Ovary (tissue), 9 donors: ENCODE data around the gene SPAST. TPM values are rescaled to one million over a fixed set of nuclear protein-coding genes. Genes with fewer than 3 reads are reported as not detected.
"Not testable (repeated sequence)": the region's sequence is repeated elsewhere in the genome, so short reads cannot be mapped to it uniquely, and the experiment has no call there.

Source experiments
- DNase-seq, 5 donors: peaks; one replicate each; pipeline ENCODE4 v3.0.0-alpha.2; 2019 to 2020
- H3K27ac ChIP-seq, 2 donors: fragments of 200-600 bp; one replicate each; pipeline versions ENCODE4 v1.5.1 to v1.8.0; 2019 to 2022
- H3K27me3 ChIP-seq: fragments of 200-600 bp; one replicate; pipeline ENCODE4 v1.8.0; 2022
- H3K36me3 ChIP-seq: fragments of 200-600 bp; sonication (generic); one replicate; pipeline ENCODE4 v1.5.1; 2019
- H3K4me1 ChIP-seq: one replicate; pipeline ENCODE4 v1.8.1; 2013; ENCODE audit warnings: mild to moderate bottlenecking, moderate library complexity; ENCODE audit not compliant: insufficient read depth
- H3K4me3 ChIP-seq: fragments of 200-600 bp; sonication (generic); one replicate; pipeline ENCODE4 v1.5.1; 2017
- H3K9me3 ChIP-seq, 2 donors: fragments of 200-600 bp in 1 of 2; sonication (generic) in 1 of 2; one replicate each; pipeline versions ENCODE4 v1.5.1 to v1.8.1; 2013 to 2019; ENCODE audit warnings: mild to moderate bottlenecking in 1 of 2, moderate library complexity in 1 of 2
- CTCF ChIP-seq, 3 donors: fragments of 450-650 bp in 2 of 3; fragments of 200-600 bp in 1 of 3; IDR thresholded peaks; one replicate each; pipeline versions ENCODE4 v1.5.1 to v1.8.0; 2016 to 2022; ENCODE audit warnings: antibody characterized with exemption in 3 of 3, mild to moderate bottlenecking in 1 of 3
- EP300 ChIP-seq: sonication (generic); formaldehyde crosslinking; IDR thresholded peaks from one replicate; pipeline ENCODE4 v1.6.1; 2017; ENCODE audit warnings: antibody characterized with exemption
- POLR2A ChIP-seq: fragments of 450-650 bp; IDR thresholded peaks from one replicate; pipeline ENCODE4 v1.6.1; 2017; ENCODE audit warnings: antibody characterized with exemption, mild to moderate bottlenecking, moderate library complexity
- WGBS, 3 donors: extraction: QIAGEN DNeasy Blood & Tissue Kit in 1 of 3; methylation state at CpG; one replicate each; pipeline versions ENCODE4 v1.1.5 to v1.1.7; 2013 to 2017; 5-methylcytosine and 5-hydroxymethylcytosine counted together
- intact Hi-C, 4 donors: fragments of 100-400 bp; cut with DNase I; formaldehyde crosslinking; loops; one replicate each; pipeline versions ENCODE4 v1.11.0 to v1.15.1; 2022 to 2023
- polyA plus RNA-seq, 2 donors: library from polyadenylated mRNA; stranded (reverse); fragments of 200-250 nt in 1 of 2; fragments of 350-450 nt in 1 of 2; fragmentation: Illumina TruSeq in 1 of 2; extraction: RNeasy Lipid Tissue Mini Kit (QIAGEN cat#74804) in 1 of 2; gene quantifications; one replicate each; pipeline ENCODE4 v1.2.3, GENCODE V29; 2013 to 2014
- total RNA-seq, 7 donors: library from RNA; depleted of rRNA in 2 of 7; stranded (reverse); fragments of >200 nt in 2 of 7; fragmentation: NEBNext Ultra II Directional in 3 of 7; extraction: Animal tissue kit (Norgen Biotek cat#: 25700) in 3 of 7; gene quantifications; one replicate each; pipeline versions ENCODE4 v1.1.0 to v1.2.4, GENCODE V29; 2016 to 2023
- donor health status: DM: no; HTN: no; CAD: no; lungs with moderate emphysema.
- donor health status: DM: no; HTN: no; CAD: no.
- donor health status: Bipolar disorder and iron deficiency.
- donor health status: DM: yes; HTN: yes; CAD: no.
- donor health status: DM: no; HTN: no; CAD: no.
- donor health status: DM: yes; HTN: yes; CAD: no.

Gene SPAST
- total and polyA plus RNA-seq, 9 donors = 6.5 to 21.6 (median 18.3) TPM

DNA sequence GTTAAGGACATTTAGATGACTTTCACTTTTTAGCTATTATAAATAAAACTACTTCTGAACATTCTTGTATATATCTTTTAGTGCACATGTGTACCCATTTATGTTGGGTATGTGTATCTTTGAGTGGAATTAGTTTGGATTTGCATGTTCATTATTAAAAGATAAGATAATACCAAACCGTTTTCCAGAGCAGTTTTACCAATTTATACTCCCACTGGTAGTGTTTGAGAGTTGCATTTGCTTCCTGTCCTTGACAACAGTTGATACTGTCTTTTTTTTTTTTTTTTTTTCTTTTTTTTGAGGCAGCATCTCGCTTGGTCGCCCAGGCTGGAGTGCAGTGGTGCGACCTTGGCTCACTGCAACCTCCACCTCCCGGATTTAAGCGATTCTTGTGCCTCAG lies 125.7 kb downstream of the SPAST start:
- intact Hi-C loops = loop anchor here in 1 of 4 donors (5.0 kb wide), 1 partner anchor 62 kb away; no protein-coding TSS in a partner anchor
- H3K4me1 ChIP-seq = no peaks in the 10 kb centered on the region
- no peaks in the 10 kb centered on the region for H3K27me3 ChIP-seq
- H3K9me3 ChIP-seq = no peaks in the 10 kb centered on the region
- DNase-seq = no peak
- no peak overlapping the region for H3K27ac ChIP-seq
- H3K4me3 ChIP-seq = no peak overlapping the region
- WGBS, 3 donors = 24 to 61% (median 24%) methylated on average over 6 of the region's 6 CpGs
- TF ChIP-seq POLR2A (no peak), CTCF (IDR thresholded peaks at IDR 0.05) (no peak), EP300 (no peak)
- H3K36me3 ChIP-seq = no peaks in the 10 kb centered on the region

DNA sequence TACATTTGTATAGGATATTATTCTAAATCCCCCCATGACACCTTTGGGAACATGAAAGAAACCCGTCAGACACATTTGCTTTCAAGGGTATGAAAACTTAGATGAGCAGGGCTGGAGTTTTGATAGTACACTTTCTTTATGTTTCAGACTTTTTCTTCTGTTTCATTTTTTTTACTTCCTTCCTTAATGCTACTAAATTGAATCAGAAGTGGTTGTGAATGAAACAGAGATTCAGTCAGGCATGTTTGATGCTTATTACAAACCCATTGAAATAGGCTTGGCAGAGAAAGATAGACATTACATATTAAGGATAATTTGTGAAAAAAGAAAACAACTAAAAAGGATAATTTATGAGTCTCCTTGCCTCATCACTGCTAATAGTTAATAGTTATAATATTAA lies 129.1 kb downstream of the SPAST start:
- DNase-seq = no peak
- intact Hi-C loops = no loop called here
- Histone ChIP-seq H3K27ac (no peak overlapping the region), H3K27me3 (no peaks in the 10 kb centered on the region), H3K36me3 (no peaks in the 10 kb centered on the region), H3K9me3 (no peaks in the 10 kb centered on the region), H3K4me3 (no peak overlapping the region), H3K4me1 (no peaks in the 10 kb centered on the region)
- WGBS, 3 donors = 93 to 96% (median 96%) methylated on average over 1 of the region's 1 CpG
- TF ChIP-seq POLR2A = no peak
- no peak for TF ChIP-seq CTCF (IDR thresholded peaks at IDR 0.05)
- no peak for TF ChIP-seq EP300

- 83 to 98% (median 98%) methylated on average over 1 of the region's 1 CpG for WGBS, 3 donors
- Histone ChIP-seq H3K27ac (no peak overlapping the region), H3K4me1 (no peaks in the 10 kb centered on the region), H3K36me3 (no peaks in the 10 kb centered on the region), H3K4me3 (no peak overlapping the region), H3K27me3 (no peaks in the 10 kb centered on the region), H3K9me3 (no peaks in the 10 kb centered on the region)
- DNase-seq = no peak
- no peak for TF ChIP-seq EP300
- no peak for TF ChIP-seq POLR2A
- TF ChIP-seq CTCF (IDR thresholded peaks at IDR 0.05) = no peak
- intact Hi-C loops = no loop called here
Observed at GRCh38 chr2:32200814-32201213, 137.5 kb downstream of the SPAST start.

GRCh38 chr2:32203428-32203827 lies 140.1 kb downstream of the SPAST start:
- H3K27me3 ChIP-seq, H3K4me3 ChIP-seq, intact Hi-C loops, DNase-seq, H3K9me3 ChIP-seq, H3K36me3 ChIP-seq, H3K4me1 ChIP-seq, H3K27ac ChIP-seq: not testable (repeated sequence)
- 92 to 97% (median 97%) methylated on average over 3 of the region's 3 CpGs for WGBS, 3 donors

Other genes starting within 250 kb of the SPAST start
- 10 to 100 TPM; 19.0 to 41.3 (median 35.0) TPM for gene MEMO1, start 52.5 kb upstream of the SPAST start, total RNA-seq
- 10 to 100 TPM; 19.7 to 28.9 TPM for gene MEMO1, start 52.5 kb upstream of the SPAST start, polyA plus RNA-seq
- gene DPY30, start 23.8 kb upstream of the SPAST start, total RNA-seq = 10 to 100 TPM; 37.7 to 81.3 (median 52.3) TPM
- 10 to 100 TPM; 73.8 to 83.2 TPM for gene DPY30, start 23.8 kb upstream of the SPAST start, polyA plus RNA-seq
- 10 to 100 TPM; 16.0 to 25.8 (median 18.6) TPM for gene SLC30A6, start 102.3 kb downstream of the SPAST start, total RNA-seq
- 10 to 100 TPM in 1 of 2 donors, 1 to 10 TPM in 1; 6.6 to 14.2 TPM for gene SLC30A6, start 102.3 kb downstream of the SPAST start, polyA plus RNA-seq
- 1 to 10 TPM in 1 of 7 donors, under 1 TPM in 6; 0.15 to 1.7 (median 0.38) TPM for gene NLRC4, start 201.3 kb downstream of the SPAST start, total RNA-seq
- gene NLRC4, start 201.3 kb downstream of the SPAST start, polyA plus RNA-seq = 1 to 10 TPM in 1 of 2 donors, under 1 TPM in 1; 0.21 to 1.8 TPM
- 10 to 100 TPM; 10.3 to 45.0 (median 37.7) TPM for gene YIPF4, start 214.3 kb downstream of the SPAST start, total RNA-seq
- gene YIPF4, start 214.3 kb downstream of the SPAST start, polyA plus RNA-seq = 10 to 100 TPM; 15.6 to 28.5 TPM